IPS-11a (cell line): ENCODE measurements around the gene UCHL3.
"Not testable (repeated sequence)": the region's sequence is repeated elsewhere in the genome, so short reads cannot be mapped to it uniquely, and the experiment has no call there.

Source experiments
- H3K4me3 ChIP-seq: one replicate; pipeline ENCODE4 v1.5.1; 2013; ENCODE audit warnings: low read depth, low read length, control low read depth

Gene UCHL3

DNA sequence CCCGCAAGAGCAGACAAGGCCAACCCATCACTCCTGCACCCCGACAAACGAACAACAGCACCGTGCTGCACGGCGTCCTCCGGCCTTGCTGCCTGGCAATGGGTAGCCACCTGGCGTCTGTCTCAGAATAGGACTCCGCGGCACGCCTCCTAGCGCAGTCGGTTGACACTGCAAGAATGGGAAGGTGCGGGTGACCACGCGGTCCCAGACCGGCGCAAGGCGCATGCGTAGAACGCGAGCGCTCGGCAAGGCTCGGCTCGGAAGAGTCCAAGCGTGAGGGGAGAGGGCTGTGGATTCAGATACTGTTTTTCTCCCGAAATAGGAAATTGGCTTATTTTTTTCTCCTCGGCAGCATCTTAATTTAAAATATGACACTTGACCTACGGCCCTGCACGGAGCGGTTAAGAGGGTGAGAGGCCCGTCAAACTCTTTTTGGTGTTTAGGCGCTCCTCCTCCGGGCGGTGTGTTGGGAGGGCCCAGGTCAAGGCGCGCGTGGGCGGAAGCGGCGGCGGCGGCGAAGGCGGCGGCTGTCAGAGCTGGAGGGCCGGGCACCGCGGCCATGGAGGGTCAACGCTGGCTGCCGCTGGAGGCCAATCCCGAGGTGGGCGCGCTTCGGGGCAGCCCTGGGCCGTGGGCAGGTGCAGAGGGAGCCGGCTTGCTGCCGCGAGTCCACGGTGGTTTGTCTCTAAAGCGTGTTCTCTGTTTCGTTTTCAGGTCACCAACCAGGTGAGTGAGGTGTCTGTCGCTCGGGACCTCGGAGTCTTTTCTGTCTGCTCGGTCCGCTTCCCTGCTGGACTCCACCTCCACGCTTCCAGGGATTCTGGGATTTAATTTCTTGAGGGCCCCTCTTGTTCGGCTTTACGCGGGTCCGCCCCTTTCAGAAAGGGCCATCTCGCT, at the start of gene UCHL3:
Gene UCHL3, plus strand, starts transcription at position 530 of the 897 bp plus-strand sequence. Its CDS starts 30 bp downstream, at position 560.
- peak within 1 kb of the TSS; percentile 97 for H3K4me3 ChIP-seq

DNA sequence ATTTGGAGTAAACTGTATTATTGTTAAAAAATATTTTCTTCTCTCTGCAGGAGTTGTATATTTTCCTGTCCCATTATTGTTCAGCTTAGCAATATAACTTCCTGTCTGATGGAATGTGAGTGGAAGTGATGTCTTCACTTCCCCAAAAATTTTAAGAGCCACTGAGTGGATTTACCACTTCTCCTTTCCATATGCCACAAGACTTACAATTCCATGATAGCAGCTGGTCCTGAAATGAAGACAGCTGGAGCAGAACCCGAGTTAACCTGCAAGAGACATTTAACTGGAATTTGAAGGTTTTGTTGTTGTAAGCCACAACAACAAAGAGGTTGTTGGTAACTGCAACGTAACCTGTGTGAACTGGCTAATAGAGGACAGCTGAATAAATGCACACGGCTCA, 44.3 kb upstream of the UCHL3 start:
- H3K4me3 ChIP-seq, result no peak overlapping the region

DNA sequence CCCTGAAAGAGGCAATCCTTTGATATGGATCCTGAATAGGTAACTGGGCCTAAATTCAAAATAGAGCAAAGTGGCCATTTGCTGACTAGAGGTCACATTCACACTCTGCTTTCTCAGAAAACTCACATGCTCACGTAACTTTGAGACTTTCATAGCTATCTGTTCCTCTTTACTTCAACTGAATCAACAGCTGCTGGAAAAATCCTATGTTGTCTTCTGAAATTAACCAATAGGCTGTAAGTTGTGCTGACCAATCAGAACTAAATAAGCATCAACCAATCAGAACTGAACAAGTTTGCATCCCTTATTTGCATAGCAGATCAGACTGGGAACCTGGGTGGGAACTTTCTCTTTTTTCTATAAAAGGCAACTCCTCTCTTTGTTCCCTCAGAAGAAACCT, 43.6 kb upstream of the UCHL3 start:
- no peak overlapping the region for H3K4me3 ChIP-seq

DNA sequence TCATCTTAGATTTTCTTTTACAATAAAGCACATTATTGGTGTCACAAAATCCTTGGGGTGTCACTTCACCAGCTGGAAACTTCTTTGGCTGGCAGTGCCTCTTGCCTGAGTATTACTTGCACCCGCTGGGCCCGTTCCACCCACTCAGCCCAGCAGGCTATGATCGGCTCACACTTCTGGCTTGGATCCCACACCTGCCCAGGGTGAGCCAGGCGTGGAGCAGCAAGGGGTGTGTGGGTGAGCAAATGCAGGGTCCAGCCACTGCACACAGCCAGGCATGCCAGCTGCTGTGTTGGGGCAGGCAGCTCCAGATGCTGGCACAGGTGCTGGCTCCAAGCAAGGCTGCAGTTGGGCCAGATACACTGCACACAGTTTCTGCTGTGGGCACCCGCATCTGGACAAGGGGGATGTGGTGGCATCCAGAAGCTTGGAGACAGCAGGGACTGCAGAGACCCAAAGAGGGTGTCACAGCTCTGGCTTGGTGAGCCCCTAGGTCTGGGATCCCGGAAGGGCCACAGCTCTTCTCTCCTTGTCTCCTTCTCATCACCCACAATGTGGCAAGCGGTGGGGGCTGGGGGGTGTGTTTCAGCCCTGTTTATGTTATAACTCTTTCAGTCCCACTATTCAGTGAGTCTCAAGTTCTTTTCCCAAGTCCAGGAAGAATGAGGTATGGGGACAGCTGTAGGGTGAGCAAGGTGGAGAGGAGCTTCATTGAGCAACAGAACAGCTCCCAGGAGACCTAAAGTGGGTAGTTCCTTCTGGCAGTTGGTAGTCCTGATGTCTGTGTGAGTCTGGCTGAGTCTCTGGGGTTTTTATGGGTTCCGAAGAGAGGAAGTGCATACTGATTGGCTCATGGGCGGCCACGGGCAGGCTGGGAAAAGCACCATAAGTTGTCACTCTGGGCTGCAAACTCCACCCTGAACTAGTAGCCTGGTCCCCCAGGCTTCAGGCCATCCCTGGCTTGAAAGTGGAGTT, 42.3 kb upstream of the UCHL3 start:
- no peak overlapping the region for H3K4me3 ChIP-seq

DNA sequence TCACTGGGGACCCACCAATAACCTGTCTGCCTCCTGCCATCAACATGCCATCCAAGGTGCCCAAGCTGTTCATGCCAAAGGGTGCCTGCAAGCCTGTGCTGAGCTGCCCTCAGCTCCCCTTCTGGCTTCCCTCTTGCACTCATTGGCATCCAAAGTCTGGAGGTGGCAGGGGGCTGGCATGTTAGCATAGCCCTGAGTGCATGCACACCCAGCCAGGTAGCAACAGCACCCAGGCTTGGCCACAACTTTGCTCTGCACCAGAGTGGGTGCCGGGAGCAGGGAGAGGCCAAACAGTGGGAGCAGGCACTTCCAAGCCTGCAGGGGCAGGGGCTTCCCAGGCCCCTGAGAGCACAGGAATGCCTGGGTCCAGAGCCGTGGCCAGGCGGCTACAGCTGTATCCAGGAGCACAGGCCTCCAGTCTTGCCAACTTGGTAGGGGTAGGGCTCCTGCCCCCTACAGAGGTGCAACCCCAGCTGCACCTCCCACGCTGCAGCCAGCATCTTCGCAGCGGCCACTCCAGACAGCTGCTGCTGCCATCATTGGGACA, 41.5 kb upstream of the UCHL3 start:
- no peak overlapping the region for H3K4me3 ChIP-seq

DNA sequence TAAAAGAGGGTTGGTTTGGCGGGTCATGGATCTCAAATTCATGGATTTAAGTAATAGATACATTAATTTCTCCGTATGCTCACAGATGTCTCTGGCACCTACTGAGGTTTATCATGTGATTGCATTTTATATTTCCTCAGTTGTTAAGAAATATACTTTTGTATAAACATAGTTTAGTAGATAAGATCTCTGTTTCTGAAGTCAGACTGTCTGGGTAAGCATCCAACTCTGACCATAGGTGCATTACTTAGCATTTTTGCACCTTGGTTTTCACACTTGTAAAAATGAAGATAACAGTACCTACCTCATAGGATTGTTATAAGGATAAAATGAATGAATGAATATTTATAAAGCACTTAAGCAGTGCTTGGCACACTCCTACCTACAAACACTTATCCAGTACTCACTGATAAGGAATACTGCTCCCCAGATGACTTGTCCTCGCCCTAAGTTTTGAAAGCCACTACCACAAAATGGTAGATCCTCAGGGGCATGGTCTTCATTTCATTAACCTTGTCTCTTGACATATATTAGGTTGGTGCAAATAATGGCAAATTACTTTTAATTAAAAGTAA, 38.5 kb upstream of the UCHL3 start:
- H3K4me3 ChIP-seq, result no peak overlapping the region

DNA sequence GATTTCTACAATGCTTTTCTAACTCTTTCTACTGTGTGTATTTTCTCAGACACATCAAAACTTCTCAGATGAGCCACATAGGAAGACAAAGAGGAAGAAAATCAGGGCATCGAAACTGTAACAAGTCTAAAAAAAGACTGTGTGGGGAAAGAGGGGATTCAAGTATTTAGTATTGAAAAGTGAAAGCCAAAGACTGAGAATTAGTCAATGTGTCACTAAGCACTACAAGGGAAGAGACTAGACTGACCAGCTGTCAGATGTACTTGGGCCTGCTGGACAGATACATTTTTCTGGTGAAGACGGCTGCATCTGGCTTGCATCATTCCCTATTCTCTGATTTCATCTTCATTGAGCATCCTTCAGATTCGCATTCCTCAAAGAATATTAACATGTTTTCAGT, 37.3 kb upstream of the UCHL3 start:
- H3K4me3 ChIP-seq, result no peak overlapping the region

DNA sequence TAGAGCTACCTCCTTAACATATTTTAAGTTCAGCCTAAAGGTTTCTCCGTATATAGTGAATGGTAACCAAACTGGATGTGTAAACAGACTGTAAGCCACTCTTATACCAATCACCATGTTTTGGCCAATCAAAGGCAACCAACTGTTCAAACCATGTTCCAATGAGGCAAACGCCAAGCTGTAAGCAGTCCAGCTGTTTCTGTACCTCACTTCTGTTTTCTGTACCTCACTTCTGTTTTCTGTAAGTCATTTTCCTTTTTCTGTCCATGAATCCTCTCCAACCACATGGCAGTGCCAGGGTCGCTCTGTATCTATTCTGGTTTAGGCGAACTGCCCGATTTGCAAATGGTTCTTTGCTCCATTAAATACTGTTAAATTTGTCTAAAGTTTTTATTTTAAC, 36.3 kb upstream of the UCHL3 start:
- H3K4me3 ChIP-seq, result no peak overlapping the region

DNA sequence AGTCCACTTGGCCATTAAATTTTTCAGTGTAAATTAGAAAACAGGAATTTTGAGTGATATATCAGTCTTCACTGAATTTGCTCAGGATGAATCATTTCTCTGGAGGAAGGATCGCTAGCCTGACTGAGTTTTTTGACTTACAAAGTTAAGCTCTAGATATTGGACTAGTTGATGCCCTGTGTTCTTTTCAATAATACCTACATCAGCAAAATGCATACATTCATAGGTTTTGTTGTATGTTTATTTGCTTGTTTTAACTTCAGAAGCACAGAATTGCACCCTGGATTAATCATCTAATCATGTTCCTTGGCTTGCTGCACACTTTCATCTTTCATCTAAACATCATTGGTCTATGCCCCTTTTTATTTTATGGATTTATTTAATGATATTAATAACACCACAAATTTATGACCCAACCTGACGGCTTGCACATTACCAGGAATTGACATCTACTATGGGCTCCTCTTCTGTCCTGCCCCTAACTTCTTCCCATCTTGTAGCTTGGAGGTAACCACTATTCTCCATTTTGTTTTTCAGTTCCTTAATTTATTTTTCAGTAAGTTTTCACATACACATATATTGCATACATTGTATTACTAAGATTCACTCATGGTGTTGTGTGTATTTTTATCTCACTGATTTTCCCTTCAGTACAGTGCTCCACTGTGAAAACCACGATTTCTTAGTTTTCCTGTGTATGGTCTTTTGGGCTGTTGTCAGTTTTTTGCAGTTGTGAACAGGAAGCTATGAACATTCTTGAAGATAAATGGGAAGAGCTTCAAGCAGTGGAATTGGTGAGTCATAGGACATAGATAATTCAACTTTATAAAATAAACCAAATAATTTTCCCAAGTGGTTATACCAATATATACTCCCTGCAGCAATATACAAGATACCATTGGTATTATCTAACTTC, 35.3 kb upstream of the UCHL3 start:
- no peak overlapping the region for H3K4me3 ChIP-seq

DNA sequence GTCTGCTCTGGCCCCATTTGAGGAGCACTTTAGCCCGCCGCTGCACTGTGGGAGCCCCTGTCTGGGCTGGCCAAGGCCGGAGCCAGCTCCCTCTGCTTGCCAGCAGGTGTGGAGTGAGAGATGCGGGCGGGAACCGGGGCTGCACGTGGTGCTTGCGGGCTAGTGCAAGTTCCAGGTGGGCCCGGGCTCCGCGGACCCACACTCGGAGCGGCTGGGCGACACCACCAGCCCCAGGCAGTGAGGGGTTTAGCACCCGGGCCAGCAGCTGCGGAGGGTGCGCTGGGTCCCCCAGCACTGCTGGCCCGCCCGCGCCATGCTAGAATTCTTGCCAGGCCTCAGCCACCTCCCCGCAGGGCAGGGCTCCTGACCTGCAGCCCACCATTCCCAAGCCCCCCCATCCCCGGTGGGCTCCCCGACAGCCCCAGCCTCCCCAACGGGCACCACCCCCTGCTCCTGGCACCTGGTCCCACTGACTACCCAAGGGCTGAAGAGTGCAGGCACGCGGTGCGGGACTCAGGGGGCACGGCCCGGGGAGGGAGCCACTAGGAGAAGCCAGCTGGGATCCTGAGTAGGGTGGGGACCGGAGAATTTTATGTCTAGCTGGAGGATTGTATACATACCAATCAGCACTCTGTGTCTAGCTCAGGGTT, 31.0 kb upstream of the UCHL3 start:
- no peak overlapping the region for H3K4me3 ChIP-seq

DNA sequence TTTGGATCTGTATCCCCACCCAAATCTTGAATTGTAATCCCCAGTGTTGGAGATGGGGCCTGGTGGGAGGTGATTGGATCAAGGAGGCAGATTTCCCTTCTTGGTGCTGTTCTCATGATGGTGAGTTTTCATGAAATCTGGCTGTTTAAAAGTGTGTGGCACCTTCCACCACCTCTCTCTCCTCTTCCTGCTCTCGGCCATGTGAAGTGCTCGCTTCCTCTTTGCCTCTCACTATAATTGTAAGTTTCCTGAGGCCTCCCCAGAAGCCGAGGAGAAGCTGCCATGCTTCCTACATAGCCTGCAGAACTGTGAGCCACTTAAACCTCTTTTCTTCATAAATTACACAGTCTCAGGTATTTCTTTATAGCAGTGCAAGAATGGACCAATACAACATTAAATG, 27.6 kb upstream of the UCHL3 start:
- no peak overlapping the region for H3K4me3 ChIP-seq

DNA sequence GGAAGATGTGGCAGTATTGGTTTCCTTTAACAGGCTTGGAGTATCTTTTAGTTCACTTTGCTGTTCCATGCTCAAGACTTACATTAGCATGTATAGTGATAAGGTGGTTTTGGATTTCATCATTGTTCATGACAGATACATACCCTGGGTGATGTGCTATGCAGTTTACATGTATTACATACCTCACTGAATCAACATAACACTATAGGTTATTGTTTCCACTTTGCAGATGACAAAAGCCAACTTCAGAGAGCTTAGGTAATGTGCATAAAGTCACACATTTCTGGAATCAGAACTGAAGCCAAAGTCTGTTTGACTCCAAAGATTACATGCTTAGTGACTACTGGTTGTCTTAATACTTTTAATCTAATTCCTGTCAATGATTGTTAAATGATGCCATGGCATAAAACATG, 19.0 kb upstream of the UCHL3 start:
- H3K4me3 ChIP-seq, result no peak overlapping the region

DNA sequence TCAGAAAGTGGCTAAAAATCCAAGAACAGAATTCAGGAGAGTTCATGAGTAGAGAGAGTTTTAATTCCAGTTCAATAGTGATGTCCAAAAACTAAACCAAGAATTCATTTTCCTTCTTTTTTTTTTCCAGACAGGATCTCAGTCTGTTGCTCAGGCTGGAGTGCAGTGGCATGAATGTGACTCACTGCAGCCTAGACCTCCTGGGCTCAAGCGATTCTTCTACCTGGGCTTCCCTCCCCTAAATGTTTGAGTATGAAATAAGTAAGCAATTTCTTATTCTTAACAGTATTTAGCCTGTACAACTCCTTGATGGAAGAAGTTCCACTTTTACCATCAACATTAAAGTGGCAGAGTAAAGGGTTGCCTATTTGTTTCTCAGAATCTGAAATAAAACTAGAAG, 15.7 kb upstream of the UCHL3 start:
- no peak overlapping the region for H3K4me3 ChIP-seq

DNA sequence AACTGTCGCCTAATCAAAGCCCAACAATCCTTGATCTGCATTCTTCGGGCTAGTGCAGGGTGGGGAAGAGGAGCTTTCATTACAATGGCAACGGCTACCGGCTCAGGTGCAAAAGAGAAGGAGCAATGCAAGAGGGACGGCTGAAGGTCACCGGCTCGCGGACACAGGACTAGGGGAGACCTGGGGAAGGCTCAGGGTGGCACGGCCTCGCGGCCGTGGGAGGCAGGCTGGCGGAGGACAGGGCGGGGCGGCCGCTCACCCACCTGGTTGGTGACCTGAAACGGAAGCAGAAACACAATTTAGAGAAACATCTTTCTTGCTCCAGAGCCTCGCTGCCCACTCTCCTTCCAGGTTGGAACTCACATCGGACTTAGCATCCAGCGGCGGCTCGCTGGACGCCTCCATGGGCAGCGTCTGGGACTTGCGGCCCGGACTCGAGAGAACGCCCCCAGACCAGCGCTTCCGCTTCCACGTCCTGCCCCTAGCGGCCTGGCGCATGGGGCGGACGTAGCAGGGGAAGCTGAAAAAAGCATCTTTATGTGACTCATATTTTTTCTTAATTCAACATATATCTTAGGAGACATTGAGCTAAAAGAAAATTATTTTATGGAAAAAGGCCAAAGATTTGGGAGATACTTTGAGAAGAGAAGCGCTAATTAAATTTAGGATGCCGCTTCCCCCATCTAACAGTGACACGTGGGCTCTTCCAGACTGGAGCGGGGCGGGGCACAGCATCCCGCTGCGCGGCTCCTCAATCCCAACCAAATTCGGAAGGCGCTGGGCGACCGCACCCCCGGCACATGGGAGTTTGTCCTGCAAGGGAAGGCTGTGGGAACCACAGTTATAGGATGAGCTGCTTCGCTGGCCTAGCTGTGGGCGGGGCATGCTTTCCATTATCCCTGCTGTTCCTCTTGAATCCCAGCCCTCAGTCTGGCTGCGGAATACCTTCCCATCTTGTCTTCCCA, 11.9 kb upstream of the UCHL3 start, which contains the start of gene COMMD6:
Gene COMMD6, minus strand, starts transcription at position 441 of the 965 bp plus-strand sequence. Its CDS starts 36 bp downstream, at position 405.
- H3K4me3 ChIP-seq, result peak within 1 kb of the TSS; percentile 97

DNA sequence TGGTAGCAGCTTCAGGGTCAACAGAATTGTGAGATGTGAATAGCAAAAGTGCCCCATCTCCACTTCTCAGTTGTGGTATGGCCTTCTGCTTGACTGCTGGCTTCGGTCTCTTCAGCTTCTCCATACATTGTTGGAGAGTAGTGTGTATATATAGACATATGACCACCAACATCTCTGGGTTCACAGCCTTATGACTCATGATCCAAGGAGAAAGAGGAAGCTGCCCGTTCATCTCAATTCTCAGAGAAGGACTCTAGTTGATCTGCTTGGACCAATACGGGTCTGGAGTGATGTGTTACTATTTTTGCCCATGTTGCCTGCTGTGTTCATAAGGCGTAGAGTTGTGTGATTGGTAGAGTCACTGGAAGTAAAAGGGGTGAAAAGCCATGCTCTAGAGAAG, 8.3 kb upstream of the UCHL3 start:
- H3K4me3 ChIP-seq, result no peak overlapping the region

DNA sequence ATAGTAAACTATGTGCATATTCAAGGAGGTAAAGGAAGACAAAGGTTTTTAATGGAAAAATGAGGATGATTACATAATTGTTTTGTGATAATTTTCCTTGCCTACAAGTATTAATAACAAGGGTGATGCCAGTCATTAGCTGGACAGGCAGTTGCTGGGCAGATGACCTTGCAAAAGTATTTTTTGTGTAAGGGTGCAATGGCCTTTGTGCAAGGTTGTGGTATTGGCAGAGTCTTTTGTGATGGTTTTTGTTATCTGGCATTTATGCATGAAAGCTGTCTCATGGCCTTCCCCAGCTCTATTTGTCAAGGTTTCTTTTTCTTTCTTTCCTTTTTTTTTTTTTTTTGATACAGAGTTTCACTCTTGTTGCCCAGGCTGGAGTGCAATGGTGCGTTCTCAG, 7.6 kb upstream of the UCHL3 start:
- no peak overlapping the region for H3K4me3 ChIP-seq

DNA sequence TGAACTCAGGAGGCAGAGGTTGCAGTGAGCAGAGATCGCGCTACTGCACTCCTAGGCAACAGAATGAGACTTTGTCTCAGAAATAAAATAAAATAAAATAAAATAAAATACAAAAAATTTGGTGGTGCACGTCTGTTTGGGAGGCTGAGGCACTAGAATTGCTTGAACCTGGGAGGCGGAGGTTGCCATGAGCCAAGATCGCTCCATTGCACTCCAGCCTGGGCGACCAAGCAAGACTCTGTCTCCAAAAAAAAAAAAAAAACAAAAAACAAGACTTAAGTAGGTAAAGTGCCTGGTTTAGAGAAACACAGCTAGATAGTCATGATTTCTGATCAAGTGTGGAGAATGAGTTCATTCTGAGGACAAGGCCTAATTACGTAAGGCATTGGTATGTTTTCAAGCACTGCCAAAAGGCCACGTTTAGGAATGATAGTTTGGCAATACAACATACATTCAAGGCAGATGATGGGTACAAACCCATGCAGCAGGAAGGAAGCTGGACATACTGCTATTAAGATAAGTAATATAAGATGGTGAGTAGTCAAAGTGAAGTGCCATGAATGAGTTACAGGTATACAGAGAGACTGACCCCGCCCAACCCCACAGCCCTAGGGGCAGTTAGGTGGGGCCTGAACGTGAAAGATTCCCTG, 4.8 kb upstream of the UCHL3 start:
- no peak overlapping the region for H3K4me3 ChIP-seq

DNA sequence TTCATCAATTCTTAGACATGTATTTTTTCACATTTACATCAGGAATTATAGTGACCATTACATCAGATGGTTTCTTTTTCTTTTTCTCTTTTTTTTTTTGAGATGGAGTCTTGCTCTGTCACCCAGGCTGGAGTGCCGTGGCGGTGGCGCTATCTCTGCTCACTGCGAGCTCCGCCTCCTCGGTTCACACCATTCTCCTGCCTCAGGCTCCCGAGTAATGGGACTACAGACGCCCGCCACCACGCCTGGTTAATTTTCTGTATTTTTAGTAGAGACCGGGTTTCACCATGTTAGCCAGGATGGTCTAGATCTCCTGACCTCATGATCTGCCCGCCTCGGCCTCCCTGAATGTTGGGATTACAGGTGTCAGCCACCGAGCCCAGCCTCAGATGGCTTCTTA, 4.2 kb upstream of the UCHL3 start:
- not testable (repeated sequence) for H3K4me3 ChIP-seq
